DMS79 (cell line): Measurements from ENCODE around the gene SDF4.
A peak's percentile ranks its signal among the peaks of the same experiment; 100 is the strongest.

Experiments
- DNase-seq: peaks from one replicate; lab custom pipeline; 2025; lab: John Stamatoyannopoulos, UW

The SDF4 gene

DNA sequence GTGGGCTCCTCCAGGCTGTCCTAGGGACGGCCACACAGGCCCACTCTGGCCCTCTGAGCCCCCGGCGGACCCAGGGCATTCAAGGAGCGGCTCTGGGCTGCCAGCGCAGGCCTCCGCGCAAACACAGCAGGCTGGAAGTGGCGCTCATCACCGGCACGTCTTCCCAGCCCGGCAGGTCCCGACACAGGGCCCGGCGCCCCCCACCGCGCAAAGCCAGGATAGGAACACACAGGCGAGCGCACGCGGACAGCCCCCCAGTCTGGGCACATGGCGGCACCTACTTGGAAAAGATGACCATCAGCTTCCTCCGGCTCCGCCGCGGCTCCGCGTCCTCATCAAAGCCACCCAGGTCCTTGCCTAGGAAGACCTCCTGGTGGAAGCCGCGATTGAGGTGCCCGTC, 3.6 kb downstream of the SDF4 start:
- DNase-seq = no peak

- no peak for DNase-seq
Observed at GRCh38 chr1:1227386-1227785, 4.4 kb downstream of the SDF4 start.

GRCh38 chr1:1226566-1227362, 5.0 kb downstream of the SDF4 start:
- no peak for DNase-seq

DNA sequence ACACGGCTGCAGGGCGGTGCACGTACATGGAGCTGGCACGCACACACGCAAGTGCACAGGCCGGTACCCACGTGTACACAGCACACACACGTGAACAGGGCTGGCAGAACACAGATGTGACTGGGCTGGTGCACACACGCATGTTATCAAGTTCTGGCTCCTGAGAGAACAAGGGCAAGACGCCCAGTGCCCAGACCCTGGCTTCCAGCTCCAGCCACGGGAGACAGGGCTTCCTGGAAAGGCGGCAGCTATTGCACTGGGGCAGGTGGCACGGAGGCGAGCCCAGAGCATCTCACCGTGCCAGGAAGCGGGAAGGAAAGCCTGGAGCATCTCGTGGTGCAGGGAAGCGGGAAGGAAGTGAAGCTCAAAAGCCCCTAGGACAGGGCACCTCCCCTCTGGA, 5.9 kb downstream of the SDF4 start:
- no peak for DNase-seq

DNA sequence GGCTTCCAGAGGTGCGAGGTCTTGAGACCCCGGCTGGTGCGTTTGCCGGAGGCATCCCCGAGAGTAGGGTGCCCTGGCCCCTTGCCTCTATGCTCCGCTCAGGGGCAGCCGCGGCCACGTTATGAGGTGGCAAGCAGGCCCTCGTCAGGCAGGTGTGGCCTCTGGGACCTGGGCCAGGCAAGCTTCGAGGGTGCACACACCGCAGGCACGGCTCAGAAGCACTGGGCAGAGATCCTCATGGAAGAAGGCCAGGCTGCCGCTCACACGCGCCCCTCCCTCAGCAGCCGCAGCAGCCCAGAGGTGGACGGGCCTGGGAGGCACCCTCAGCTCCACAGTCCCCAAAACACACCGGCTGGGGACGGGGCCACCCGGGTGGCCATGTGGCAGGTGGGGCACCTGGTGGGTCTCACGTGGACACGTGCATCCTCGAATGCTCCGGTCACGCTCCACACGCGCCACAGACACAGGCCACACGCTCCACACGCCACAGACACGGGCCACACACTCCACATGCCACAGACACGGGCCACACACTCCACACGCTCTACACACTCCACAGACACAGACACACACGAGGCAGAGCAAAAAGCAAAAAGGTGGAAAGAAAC, 6.5 kb downstream of the SDF4 start:
- DNase-seq = peak; percentile 32

- DNase-seq = no peak
Observed at GRCh38 chr1:1223891-1224290, 7.9 kb downstream of the SDF4 start.

DNA sequence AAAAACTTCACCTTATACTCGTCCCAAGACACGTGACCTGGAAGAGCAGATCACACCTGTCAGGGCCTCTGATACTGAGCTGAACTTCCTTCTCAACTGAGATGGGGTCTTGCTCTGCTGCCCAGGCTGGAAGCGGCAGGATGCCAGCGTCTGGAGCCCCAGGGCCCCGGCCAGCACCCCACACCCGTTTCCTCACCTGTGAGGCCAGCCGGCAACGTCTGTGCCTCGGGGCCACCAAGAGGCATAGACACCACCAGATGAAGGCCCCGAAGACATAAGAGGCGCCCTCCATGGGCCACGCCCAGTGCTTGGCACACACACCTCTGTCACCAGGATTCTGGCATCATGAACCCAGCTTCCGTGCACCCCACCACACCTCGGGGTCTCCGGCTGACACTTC, 8.5 kb downstream of the SDF4 start:
- DNase-seq = no peak

- no peak for DNase-seq
Observed at GRCh38 chr1:1222575-1223225, 9.1 kb downstream of the SDF4 start.

GRCh38 chr1:1221887-1222574, 9.8 kb downstream of the SDF4 start:
- no peak for DNase-seq

- no peak for DNase-seq
Observed at GRCh38 chr1:1220197-1220596, 11.6 kb downstream of the SDF4 start.

DNA sequence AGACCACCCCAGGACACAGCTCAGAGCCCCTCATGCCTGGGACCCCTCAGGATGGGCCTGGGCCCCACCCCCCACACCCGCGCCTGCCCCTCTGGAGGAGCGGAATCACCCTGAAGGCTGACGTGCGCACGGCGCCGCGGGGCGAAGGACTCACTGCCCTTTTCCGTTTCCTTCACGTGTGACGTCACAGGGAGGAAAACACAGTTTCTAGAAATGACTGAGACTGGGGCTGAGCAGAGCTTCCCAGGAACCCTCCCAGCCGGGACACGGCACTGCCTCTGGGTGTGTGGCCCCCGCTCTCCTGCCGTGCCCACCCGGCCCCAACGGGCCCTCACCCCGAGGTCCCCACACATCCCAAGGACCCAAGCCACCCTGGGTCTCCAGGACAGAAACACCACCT, 12.5 kb downstream of the SDF4 start:
- no peak for DNase-seq

GRCh38 chr1:1218524-1219200, 13.1 kb downstream of the SDF4 start:
- DNase-seq = no peak

- no peak for DNase-seq
Observed at GRCh38 chr1:1217621-1218523, 13.9 kb downstream of the SDF4 start.

GRCh38 chr1:1216770-1217620, 14.8 kb downstream of the SDF4 start:
- no peak for DNase-seq

- DNase-seq = no peak
Observed at GRCh38 chr1:1215881-1216605, 15.8 kb downstream of the SDF4 start.

DNA sequence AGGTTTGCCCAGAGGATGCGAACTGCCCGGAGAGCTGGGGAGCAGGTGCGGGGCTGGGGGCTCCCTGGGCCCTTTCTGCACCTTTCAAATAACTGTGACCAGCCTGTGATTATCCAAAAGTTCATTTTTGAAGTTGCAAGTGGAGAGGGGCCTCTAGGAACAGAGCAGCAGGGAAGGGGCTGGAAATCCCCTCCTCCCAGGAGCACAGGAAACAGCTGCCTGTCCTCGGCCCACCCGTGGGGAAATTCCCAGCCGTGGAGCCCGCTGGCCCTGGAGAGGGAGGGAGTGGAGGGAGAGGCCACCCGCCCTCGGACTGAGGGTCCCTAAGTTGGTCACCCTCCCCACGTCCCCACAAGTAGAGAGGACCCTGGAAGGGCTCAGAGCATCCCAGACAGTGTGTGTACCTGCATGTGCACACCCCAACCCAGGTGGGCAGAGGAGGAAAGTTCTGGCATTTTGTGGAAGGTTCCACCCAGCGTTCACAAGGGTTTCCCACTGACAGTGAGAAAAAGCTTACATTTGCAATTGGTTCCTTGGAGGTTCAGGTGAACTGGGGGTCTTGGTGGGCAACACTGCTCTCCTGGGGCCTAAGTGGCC, 16.6 kb downstream of the SDF4 start:
- DNase-seq = no peak

DNA sequence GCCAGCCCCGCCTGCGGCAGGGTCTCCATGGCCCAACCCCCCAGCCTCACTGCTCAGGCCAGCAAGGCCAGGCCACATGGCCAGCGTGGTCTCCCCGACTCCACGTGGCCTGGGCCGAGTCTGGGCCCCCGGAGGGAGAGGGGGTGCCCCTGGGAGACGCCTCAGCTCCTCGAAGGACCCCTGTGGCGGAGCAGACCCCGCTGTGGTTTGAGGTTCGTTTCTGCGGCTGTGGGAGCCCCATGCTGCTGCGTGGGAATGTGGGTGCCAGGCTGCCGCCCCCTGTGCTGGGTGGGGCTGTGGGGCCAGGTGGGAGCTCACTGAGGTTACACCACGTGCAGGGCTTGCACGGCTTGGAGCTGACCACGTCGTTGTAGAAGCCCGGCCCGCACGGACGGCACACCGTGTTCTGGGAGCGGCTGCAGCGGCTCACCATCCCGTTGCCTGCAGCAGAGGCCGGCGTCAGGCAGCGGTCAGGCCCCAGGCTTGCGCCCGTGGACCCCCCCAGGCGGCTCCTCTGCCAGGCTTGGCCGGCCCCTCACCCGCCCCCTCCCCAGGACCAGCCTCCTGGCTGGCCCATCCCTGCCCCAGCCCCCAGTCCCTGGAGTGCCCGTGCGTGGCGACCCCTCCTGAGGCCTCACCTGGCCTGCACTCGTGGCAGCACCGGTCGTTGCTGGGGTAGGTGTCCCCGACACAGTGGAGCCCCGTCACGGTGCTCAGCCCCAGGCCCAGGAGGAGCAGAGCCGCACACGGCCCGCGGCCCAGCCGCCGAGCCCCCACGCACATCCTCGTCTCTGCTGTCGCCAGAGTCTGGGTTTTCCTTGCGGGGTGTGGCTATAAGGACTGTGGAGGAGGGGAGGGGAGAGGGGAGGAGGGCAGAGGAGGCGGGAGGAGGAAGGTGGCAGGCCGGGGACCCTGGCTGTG, 18.2 kb downstream of the SDF4 start, which contains the start of gene TNFRSF4:
TNFRSF4 (minus strand) TSS at position 809 of the 921 bp plus-strand sequence; CDS start at position 783, 26 bp downstream.
- DNase-seq = no peak
